Measurements from ENCODE around the gene IFI27L1. TPM values are rescaled to one million over a fixed set of nuclear protein-coding genes. Genes with fewer than 3 reads are reported as not detected.

The IFI27L1 gene, protein sequence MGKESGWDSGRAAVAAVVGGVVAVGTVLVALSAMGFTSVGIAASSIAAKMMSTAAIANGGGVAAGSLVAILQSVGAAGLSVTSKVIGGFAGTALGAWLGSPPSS
- polyA plus RNA-seq, result 175 and 214 TPM in 2 replicates

DNA sequence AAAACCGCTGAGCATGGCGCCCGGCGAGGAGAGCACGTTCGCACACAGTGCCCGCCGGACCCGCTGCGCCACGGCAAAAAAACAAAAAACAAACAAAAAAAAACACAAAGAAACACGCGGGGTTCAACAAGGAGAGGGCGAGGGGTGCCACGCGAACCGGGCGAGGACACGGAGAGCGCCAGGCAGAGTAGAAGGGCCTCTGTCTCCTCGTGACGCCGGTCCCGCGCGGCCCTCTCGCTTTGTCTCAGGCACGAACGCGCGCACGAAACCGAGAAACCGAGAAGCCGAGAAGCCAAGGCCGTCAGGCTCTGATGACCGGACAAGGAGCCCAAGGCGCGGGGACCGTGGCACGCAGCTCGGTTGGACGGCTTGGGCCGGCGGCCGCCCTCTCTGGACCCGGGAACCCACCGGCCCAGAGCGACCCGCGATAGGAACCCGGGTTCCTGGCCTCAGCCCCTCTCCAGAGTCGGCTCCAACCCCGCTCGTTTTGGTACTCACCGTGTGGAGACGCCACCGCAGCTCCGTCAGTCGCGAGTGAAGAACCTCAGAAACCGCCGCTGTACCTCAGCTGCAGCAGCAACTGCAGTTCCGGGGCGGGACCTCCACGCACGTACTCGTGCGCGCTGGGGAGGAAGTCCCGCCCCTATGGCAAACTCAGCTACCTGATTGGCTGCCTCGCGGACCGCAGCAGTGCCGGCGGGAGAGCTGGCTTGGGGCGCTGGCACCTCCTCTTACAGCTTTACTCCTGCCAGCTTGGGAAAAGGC, at the start of gene IFI27L1, which contains the start of gene DDX24:
Gene IFI27L1, plus strand, starts transcription at position 690 of the 765 bp plus-strand sequence. CDS start 15,628 bp downstream, outside the sequence.
Gene DDX24, minus strand, starts transcription at position 582 of the 765 bp plus-strand sequence. CDS start 1,460 bp downstream, outside the sequence.

DNA sequence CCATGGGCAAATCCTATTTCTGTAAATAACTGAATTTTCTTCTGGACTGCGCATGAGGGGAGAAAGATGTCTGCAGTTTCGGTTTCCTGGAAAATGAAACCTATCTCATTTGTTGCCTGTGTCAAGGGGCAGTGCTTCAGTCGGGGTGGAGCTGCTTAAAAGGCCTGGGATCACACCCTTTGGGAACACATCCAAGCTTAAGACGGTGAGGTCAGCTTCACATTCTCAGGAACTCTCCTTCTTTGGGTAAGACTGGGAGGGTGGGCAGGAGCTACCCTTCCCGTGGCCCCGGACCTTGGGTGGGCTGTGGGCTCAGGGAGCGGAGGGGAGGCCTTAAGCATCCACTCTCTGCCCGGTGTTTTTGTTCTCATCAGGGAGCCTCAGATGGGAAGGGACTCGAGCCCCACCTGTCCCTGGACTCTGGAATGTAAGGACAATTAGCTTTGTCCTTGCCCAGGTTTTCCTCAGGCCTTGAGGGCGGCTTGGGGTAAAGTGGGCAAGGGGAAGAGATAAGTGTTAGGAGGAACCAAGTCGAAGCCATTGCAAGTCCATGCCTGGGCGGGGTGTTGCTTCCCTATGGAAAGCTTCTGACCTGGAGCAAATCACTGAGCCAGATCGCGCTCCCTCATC, 29.6 kb downstream of the IFI27L1 start, which contains the start of gene IFI27:
Gene IFI27, plus strand, starts transcription at position 185 of the 630 bp plus-strand sequence.

DNA sequence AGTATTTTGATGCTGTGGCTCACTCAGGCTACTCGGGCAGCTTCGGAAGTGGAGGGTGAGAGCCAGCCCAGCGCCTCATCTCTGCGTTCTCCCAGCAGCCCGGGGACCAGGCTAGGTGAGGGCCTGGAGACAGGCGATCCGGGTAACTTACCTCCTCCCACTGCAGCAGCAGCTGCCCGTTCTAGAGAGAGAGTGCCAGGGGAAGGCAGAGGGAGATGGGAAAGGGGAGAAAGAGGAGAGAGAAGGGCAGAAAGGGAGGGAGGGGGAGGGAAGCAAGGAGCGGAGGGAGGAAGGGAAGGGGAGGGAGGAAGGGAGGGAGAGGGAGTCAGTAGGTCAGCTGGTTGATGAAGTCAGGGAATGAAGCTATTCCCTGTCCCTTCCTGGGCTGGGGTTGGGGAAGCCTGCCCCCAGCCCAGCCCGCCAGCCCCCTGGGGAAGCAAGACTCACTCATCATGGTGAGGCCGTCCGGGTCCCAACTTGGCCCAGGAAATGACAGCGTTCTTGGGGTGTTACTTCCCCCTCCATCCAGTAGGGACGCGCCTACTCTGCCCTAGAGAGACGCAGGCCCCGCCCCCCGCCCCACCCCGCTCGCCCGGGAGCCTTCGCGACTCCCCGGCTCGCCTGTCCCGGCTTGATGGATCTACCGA, 48.1 kb downstream of the IFI27L1 start, which contains the start of gene IFI27L2:
Gene IFI27L2, minus strand, starts transcription at position 494 of the 647 bp plus-strand sequence. Its CDS starts 40 bp downstream, at position 454.

Other genes with a start within 250 kb of the IFI27L1 start
- not detected in 2 replicates for gene FAM181A, start 154.0 kb upstream of the IFI27L1 start, polyA plus RNA-seq
- gene ASB2, start 104.7 kb upstream of the IFI27L1 start, polyA plus RNA-seq, result not detected in 2 replicates
- gene CCDC197, start 84.0 kb upstream of the IFI27L1 start, polyA plus RNA-seq, result not detected in 2 replicates
- 2.5 and 4.2 TPM in 2 replicates for gene OTUB2, start 55.0 kb upstream of the IFI27L1 start, polyA plus RNA-seq
- 652 and 739 TPM in 2 replicates for gene DDX24, start 108 bp upstream of the IFI27L1 start, polyA plus RNA-seq
- 21.2 and 29.9 TPM in 2 replicates for gene IFI27, start 29.4 kb downstream of the IFI27L1 start, polyA plus RNA-seq
- 115 and 143 TPM in 2 replicates for gene IFI27L2, start 48.3 kb downstream of the IFI27L1 start, polyA plus RNA-seq
- 87.8 and 101 TPM in 2 replicates for gene PPP4R4, start 93.0 kb downstream of the IFI27L1 start, polyA plus RNA-seq
- gene SERPINA10, start 212.0 kb downstream of the IFI27L1 start, polyA plus RNA-seq, result 0.84 and 1.7 TPM in 2 replicates
- not detected in 2 replicates for gene SERPINA6, start 242.0 kb downstream of the IFI27L1 start, polyA plus RNA-seq

Measured in Purkinje cell (primary cell).